Measurements from ENCODE around the gene IFNA14.
"Not testable (repeated sequence)": the region's sequence is repeated elsewhere in the genome, so short reads cannot be mapped to it uniquely, and the experiment has no call there.

- TF ChIP-seq, protein P1, sequence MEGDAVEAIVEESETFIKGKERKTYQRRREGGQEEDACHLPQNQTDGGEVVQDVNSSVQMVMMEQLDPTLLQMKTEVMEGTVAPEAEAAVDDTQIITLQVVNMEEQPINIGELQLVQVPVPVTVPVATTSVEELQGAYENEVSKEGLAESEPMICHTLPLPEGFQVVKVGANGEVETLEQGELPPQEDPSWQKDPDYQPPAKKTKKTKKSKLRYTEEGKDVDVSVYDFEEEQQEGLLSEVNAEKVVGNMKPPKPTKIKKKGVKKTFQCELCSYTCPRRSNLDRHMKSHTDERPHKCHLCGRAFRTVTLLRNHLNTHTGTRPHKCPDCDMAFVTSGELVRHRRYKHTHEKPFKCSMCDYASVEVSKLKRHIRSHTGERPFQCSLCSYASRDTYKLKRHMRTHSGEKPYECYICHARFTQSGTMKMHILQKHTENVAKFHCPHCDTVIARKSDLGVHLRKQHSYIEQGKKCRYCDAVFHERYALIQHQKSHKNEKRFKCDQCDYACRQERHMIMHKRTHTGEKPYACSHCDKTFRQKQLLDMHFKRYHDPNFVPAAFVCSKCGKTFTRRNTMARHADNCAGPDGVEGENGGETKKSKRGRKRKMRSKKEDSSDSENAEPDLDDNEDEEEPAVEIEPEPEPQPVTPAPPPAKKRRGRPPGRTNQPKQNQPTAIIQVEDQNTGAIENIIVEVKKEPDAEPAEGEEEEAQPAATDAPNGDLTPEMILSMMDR (conservative IDR thresholded peaks at IDR 0.05 in 1 of 2, IDR thresholded peaks at IDR 0.05 in 1 of 2; ENCODE audit: extremely low read depth in 1 of 2, insufficient read depth in 1 of 2, low read depth in 1 of 2, low read length in 2 of 2) = not testable (repeated sequence)
- TF ChIP-seq EZH2 (IDR thresholded peaks at IDR 0.05; ENCODE audit: borderline replicate concordance, low read length) = not testable (repeated sequence)
Observed at GRCh38 chr9:21236360-21236714, 3.5 kb downstream of the IFNA14 start.

All from mammary epithelial cell (primary cell).